ENCODE data around the gene PPFIA3.
A peak's percentile ranks its signal among the peaks of the same experiment; 100 is the strongest.
"Not testable (repeated sequence)": the region's sequence is repeated elsewhere in the genome, so short reads cannot be mapped to it uniquely, and the experiment has no call there.

The PPFIA3 gene

DNA sequence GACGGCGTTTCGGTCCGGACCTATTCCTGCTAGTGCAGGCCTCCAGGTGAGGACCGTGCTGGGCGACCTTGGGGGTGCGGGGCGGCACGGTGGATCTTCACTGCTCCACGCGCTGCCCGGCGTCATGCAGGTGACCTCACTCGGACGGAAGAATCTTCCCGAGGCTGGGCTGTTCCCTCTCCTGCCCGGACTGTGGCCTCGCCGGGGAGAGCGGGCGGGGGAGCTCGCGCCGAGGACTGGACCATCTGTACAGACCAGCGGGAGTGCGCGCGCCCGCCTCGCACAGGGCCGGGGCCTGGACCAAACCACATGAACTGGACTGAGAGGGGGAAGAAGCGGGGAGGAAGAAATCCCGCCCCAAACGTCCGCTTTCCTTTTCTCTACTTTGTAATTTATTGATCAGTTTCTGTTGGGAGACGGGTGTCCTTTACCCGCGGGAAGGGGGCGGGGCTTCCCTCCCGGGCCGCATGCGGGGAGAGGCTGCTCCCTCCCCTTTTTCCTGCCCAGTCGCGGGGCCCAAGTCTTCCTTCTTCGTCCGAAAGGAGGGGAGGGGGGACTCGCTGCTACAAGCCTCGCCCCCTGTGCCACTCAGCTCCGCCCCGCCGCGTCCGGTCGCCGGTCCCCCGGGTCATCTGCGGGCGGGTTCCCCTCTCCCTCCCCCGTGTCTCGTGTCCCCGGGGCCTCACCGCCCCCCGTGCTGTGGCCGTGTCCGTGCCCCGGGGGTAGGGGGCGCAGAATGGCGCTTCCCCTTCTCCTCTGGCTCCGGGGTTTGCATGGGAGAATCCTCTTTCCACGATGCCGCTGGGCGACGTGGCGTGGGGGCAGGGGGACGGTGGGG lies 31.0 kb downstream of the PPFIA3 start:
- DNase-seq: peak; percentile 90 to 96

GRCh38 chr19:49150944-49151243 lies 31.6 kb downstream of the PPFIA3 start:
- DNase-seq: no peak

GRCh38 chr19:49151267-49152118 lies 32.1 kb downstream of the PPFIA3 start:
- DNase-seq: peak; percentile 96 to 99

- no peak for DNase-seq
These were observed 32.8 kb downstream of the PPFIA3 start for GRCh38 chr19:49152119-49152550.

- no peak for DNase-seq
These were observed 33.9 kb downstream of the PPFIA3 start for GRCh38 chr19:49153167-49153809.

DNA sequence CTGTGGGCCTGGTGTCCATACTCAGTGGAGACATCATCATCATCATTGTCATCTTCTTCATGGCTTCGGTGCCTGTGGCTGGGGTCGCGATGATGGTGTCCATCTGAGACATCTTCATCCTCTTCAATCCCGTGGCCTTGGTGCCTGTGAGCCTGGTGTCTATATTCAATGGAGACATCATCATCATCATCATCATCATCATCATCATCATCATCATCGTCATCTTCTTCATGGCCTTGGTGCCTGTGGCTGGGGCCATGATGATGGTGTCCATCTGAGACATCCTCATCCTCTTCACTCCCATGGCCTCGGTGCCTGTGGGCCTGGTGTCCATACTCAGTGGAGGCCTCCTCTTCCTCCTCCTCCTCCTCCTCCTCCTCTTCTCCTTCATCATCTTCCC lies 34.9 kb downstream of the PPFIA3 start:
- DNase-seq: no peak

GRCh38 chr19:49155005-49155819 lies 35.9 kb downstream of the PPFIA3 start, which contains the start of gene HRC:
Gene HRC, minus strand, starts transcription at chr19:49155396. Its CDS starts 159 bp downstream, at chr19:49155237.
- DNase-seq: no peak

DNA sequence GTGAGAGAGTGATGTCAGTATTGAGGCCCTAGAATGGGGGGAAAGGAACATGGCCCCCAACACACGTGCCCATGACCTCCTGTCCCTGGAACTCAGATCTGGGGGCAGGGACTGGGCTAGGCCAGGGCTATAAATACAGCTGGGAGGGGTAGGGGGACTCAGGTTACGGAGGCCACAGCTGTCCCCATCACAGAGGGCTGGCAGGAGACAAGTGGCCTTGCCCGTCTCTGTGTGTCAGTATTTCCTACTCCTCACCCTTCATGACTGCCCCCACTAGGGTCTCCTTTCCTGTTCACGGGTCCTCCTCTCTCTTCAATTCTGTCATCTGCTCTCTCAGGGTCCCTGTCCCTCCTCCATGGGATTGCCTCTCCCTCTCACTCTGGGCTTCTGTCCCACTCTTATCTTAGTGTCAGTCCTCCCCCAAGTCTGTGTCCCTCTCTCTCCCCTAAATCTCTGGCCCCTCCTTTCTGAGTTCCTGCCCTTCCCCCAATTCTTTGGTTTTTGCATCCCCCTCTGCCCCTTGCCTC lies 36.5 kb downstream of the PPFIA3 start:
- DNase-seq: no peak

DNA sequence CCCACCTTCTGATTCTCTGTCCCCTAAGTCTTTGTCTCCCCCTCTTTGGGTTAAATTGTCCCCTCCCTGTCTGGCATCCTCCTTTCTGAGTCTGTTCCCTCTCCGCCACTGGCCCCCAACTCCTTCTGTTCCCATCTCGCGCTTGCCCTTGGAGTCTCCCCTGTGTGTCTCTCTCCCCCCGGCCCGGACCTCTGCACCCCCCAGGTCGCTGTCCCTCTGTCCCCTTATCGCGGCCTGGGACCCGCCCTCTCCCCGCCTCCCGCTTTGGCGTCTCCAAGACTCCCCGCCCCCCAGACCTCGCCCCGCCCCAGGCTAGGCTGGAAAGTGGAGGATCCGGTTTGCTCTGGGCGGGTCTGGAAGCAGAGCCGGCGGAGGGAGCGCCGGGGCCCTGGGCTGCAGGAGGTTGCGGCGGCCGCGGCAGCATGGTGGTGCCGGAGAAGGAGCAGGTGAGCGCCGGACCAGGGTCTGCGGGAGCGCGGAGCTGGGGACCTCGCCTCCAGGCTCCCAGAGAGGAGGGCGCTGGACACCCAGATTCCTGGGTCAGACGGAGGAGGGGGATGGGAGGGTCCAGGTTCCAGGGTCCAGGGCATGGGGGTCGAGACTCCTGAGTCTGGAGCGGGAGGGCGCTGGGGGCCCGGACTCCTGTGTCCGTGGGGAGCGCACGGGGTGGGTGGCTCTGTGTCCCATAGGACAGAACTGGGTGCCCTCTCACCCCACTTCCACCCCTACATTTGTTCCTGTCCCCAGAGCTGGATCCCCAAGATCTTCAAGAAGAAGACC lies 38.3 kb downstream of the PPFIA3 start, which contains the start of gene TRPM4:
Gene TRPM4, plus strand, starts transcription at position 348 of the 780 bp plus-strand sequence. Its CDS starts 75 bp downstream, at position 423.
- peak; percentile 76 to 90 for DNase-seq

- no peak for DNase-seq
These were observed 41.3 kb downstream of the PPFIA3 start for GRCh38 chr19:49160450-49161189.

DNA sequence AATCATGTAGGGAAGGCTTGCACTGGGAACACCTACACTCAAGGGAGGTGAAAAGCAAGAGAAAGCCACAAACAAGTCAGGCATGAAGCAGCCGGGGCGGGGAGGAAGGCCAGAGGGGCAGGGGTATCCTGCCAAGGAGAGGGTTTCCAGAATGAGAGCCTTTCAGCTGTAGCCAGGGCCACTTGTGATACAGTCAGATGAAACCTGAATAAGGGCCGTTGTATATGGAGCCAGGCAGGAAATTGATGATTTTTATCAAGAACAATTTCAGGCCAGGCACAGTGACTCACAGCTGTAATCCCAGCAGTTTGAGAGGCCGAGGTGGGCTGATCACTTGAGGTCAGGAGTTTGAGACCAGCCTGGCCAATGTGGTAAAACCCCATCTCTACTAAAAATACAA lies 42.6 kb downstream of the PPFIA3 start:
- no peak for DNase-seq

DNA sequence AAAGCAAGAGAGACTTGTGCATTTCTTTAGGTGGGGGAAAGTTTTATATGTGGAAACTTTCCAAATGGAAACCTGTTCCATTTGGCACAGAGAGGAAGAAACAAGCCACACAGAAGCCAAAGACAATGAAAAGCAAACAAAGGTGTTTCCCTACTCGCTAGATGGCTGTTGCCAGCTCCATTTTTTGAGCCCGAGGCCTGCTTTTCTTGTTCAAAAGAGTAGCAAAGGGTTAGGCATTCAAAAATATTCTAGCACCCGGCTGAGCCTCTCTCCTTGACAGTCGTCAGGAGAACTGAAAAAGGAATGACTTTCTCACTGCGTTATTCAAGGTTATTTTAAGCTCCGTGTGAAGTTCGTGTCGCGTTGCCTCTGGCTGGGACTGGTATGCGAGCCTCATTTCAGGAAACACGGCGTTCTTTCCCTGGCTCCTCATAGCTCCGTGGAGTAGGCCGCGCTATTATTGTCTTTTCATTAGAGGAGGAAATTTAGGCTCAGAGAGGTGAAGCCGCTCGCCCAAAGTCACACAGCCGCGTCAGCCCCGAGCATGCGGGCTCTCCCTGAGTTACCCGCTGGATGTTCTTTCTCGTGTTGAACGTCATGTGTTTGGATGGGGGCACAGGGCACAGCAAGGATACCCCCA lies 45.9 kb downstream of the PPFIA3 start:
- DNase-seq: no peak

- DNase-seq: no peak
These were observed 46.5 kb downstream of the PPFIA3 start for GRCh38 chr19:49165865-49166301.

DNA sequence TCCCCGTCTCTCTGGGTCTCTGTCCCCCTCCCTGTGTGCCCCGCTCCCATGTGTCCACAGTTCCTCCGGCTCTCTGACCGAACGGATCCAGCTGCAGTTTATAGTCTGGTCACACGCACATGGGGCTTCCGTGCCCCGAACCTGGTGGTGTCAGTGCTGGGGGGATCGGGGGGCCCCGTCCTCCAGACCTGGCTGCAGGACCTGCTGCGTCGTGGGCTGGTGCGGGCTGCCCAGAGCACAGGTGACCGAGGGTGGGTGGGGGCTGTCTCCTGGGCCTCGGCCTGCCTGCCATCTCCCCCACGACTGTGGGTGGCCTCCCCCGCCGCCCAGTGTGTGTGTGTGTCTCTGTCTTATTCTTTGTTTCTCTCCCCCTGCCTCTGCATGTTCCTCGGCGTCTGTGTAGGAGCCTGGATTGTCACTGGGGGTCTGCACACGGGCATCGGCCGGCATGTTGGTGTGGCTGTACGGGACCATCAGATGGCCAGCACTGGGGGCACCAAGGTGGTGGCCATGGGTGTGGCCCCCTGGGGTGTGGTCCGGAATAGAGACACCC lies 48.6 kb downstream of the PPFIA3 start:
- DNase-seq: no peak

DNA sequence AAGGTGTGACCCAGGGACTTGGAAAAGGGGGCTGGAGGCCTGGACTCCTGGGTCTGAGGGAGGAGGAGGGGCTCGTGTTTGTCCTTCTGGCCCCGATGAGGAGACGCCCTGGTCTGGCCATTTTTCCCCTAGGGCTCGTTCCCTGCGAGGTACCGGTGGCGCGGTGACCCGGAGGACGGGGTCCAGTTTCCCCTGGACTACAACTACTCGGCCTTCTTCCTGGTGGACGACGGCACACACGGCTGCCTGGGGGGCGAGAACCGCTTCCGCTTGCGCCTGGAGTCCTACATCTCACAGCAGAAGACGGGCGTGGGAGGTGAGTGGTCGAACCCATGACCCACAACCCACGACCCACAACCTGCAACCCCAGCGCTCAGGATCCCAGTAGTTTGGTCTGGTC lies 49.1 kb downstream of the PPFIA3 start:
- DNase-seq: no peak

GRCh38 chr19:49173198-49173597 lies 53.9 kb downstream of the PPFIA3 start:
- no peak for DNase-seq

DNA sequence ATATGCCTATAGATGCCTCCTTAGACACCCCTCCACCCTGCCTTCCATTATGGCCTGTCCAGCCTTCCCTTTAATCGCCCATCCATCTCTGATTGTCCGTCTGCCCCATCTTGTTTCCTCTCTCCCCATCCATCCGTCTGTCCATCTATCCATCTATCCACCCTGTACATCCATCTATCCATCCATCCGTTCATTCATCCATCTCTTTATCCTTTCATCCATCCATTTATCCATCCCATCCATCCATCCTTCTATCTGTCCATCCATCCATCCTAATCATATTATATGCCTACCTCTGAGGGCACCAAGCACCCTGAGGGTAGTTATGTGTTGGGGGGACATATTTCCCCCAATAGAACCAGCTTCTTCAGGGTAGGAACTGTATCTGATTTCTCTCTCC lies 61.3 kb downstream of the PPFIA3 start:
- no peak for DNase-seq

DNA sequence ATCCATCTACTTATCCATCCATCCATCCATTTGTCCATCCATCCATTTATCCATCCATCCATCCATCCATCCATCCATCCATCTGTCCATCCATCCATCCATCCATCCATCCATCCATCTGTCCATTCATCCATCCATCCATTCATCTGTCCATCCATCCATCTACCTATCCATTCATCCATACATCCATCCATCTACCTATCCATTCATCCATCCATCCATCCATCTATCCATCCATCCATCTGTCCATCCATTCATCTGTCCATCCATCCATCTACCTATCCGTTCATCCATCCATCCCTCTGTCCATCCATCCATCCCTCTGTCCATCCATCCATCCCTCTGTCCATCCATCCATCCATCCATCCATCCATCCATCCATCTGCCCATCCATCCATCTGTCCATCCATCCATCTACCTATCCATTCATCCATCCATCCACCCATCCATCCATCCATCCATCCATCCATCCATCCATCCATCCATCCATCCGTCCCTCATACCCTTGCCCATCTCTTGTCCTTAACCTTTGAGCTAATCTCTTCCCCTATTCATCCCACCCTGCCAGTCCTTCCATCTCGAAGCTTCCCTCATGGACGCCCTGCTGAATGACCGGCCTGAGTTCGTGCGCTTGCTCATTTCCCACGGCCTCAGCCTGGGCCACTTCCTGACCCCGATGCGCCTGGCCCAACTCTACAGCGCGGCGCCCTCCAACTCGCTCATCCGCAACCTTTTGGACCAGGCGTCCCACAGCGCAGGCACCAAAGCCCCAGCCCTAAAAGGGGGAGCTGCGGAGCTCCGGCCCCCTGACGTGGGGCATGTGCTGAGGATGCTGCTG lies 62.9 kb downstream of the PPFIA3 start:
- not testable (repeated sequence) for DNase-seq

Measured in NCI-H187 (cell line).